Superior temporal gyrus (tissue), 1 donor: Measurements from ENCODE around the gene ZMIZ1.

Experiments
- DNase-seq: peaks from one replicate; pipeline ENCODE4 v3.0.0-alpha.2; 2016; ENCODE audit errors: extremely low spot score

Gene ZMIZ1

GRCh38 chr10:79139124-79139835, 70.5 kb downstream of the ZMIZ1 start:
- DNase-seq, result no peak

GRCh38 chr10:79140085-79140793, 71.5 kb downstream of the ZMIZ1 start:
- no peak for DNase-seq

- no peak for DNase-seq
Measured at GRCh38 chr10:79140855-79141254, 72.1 kb downstream of the ZMIZ1 start.

- no peak for DNase-seq
Measured at GRCh38 chr10:79142064-79142491, 73.3 kb downstream of the ZMIZ1 start.

- no peak for DNase-seq
Measured at GRCh38 chr10:79142522-79143309, 74.0 kb downstream of the ZMIZ1 start.

- no peak for DNase-seq
Measured at GRCh38 chr10:79143879-79144278, 75.1 kb downstream of the ZMIZ1 start.

- peak; percentile 52 for DNase-seq
Measured at GRCh38 chr10:79144351-79145173, 75.8 kb downstream of the ZMIZ1 start.

GRCh38 chr10:79145174-79145483, 76.4 kb downstream of the ZMIZ1 start:
- DNase-seq, result no peak

- no peak for DNase-seq
Measured at GRCh38 chr10:79145517-79146470, 77.0 kb downstream of the ZMIZ1 start.

GRCh38 chr10:79146611-79147130, 77.9 kb downstream of the ZMIZ1 start:
- DNase-seq, result peak; percentile 57

- no peak for DNase-seq
Measured at GRCh38 chr10:79147306-79147705, 78.5 kb downstream of the ZMIZ1 start.

GRCh38 chr10:79147796-79148451, 79.2 kb downstream of the ZMIZ1 start:
- no peak for DNase-seq

- peak; percentile 86 for DNase-seq
Measured at GRCh38 chr10:79148452-79149344, 79.9 kb downstream of the ZMIZ1 start.

- no peak for DNase-seq
Measured at GRCh38 chr10:79149345-79149661, 80.5 kb downstream of the ZMIZ1 start.

GRCh38 chr10:79149662-79150443, 81.1 kb downstream of the ZMIZ1 start:
- DNase-seq, result no peak

GRCh38 chr10:79150444-79150754, 81.6 kb downstream of the ZMIZ1 start:
- no peak for DNase-seq

- no peak for DNase-seq
Measured at GRCh38 chr10:79152423-79152817, 83.7 kb downstream of the ZMIZ1 start.

GRCh38 chr10:79153745-79154144, 85.0 kb downstream of the ZMIZ1 start:
- DNase-seq, result peak; percentile 38
